Astrocyte of the spinal cord (primary cell): ENCODE measurements around the gene MGME1.

Source experiments
- DNase-seq: peaks from one replicate; pipeline ENCODE4 v3.0.0; 2011; ENCODE audit warnings: low read depth, low spot score
- H3K4me3 ChIP-seq: 2 replicates; pipeline ENCODE4 v1.5.1; 2011; ENCODE audit warnings: low read depth, mild to moderate bottlenecking, low read length, moderate library complexity
- CTCF ChIP-seq: IDR thresholded peaks from 2 replicates; pipeline ENCODE4 v1.5.1; 2012; ENCODE audit warnings: low read depth, mild to moderate bottlenecking, low read length, inconsistent platforms
- in situ Hi-C: cut with HindIII; loops from 2 replicates; pipeline ENCODE4 v1.10.0; 2017; ENCODE audit warnings: low sequenced_read_pairs

The MGME1 gene

GRCh38 chr20:18031050-18031449 is 62.2 kb downstream of the MGME1 start:
- in situ Hi-C loops = no loop called here
- no peak overlapping the region for H3K4me3 ChIP-seq
- no peak for DNase-seq
- no peak for TF ChIP-seq CTCF

GRCh38 chr20:18031888-18032509 is 63.2 kb downstream of the MGME1 start:
- in situ Hi-C loops = no loop called here
- H3K4me3 ChIP-seq = no peak overlapping the region
- TF ChIP-seq CTCF = no peak
- no peak for DNase-seq

GRCh38 chr20:18032977-18033892 is 64.4 kb downstream of the MGME1 start:
- no peak for DNase-seq
- H3K4me3 ChIP-seq = no peak overlapping the region
- TF ChIP-seq CTCF = no peak
- in situ Hi-C loops = no loop called here

GRCh38 chr20:18034039-18034438 is 65.2 kb downstream of the MGME1 start:
- in situ Hi-C loops = no loop called here
- H3K4me3 ChIP-seq = no peak overlapping the region
- DNase-seq = no peak
- no peak for TF ChIP-seq CTCF

GRCh38 chr20:18039063-18039462 is 70.2 kb downstream of the MGME1 start:
- TF ChIP-seq CTCF = no peak
- no peak for DNase-seq
- H3K4me3 ChIP-seq = no peak overlapping the region
- in situ Hi-C loops = no loop called here
